Stimulated activated CD4-positive, alpha-beta T cell treated with anti-CD3 and anti-CD28 coated beads, Interleukin-1b, Interleukin-23, amount 100 ng/mL, for 1 hour (primary cell): Measurements from ENCODE around the gene FBXO31.
"Not testable (repeated sequence)": the region's sequence is repeated elsewhere in the genome, so short reads cannot be mapped to it uniquely, and the experiment has no call there.

Experiments
- DNase-seq, 2 donors: peaks; one replicate each; pipeline ENCODE4 v3.0.0-alpha.2; 2020; ENCODE audit warnings: low read depth in 2 of 2

Gene FBXO31

DNA sequence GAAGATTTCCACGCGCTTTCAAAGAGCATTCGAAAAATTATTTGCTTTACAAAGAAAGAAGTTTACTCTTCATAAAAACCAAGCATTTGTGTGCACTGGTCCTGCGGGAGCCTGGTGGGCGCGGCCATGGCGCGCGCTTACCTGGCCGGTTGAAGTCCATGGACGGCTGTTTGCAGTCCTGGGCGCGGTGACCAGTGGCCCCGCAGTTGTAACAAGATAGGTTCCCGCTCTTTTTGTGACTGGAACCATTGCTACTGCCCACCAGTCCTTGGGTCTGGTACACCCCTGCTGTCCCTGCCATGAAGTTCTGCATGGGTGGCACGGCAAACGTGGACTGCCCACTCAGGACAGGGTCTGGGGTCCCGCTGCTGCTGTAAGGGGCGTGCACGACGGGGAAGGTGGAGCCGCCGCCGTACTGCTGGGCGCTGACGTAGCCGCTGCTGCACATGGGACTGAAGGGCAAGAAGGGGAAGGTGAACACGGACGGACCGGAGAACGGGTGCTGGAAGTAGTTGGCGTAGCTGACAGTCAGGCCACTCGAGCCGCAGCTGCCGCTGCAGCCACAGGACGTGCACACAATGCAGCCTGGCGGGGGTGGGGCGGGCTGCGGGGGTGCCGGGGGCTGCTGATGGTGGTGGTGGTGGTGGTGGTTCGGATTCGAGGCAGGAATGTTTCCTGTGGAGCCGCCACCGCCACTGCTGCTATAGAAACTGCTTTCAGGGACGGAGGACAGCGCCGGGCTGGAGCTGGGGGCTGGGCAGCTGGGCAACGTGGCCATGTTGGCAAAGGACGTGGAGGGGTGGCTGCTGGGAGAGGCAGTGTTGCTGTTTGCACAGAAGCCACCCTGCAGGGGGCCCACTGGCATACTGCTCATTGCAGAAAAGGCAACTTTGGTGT, 28.0 kb upstream of the FBXO31 start:
- DNase-seq = no peak

DNA sequence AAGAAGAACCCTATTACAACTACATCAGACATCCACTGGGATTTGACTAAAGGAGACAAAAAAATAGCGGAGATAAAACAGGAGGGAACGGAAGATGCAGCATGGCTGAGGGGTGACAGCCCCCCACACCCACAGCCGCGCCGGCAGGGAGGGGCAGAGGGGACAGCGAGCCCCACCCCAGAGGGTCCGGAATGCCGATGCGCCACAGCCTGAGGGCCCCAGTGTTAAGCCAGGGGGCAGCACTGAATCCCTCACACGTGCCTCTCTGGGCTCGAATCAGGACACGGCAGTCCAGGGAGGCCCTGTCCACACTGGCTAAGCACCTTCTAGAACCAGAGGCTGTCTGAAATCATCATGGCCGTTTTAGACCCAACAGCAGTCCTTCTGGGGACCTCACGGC, 27.4 kb upstream of the FBXO31 start:
- no peak for DNase-seq

DNA sequence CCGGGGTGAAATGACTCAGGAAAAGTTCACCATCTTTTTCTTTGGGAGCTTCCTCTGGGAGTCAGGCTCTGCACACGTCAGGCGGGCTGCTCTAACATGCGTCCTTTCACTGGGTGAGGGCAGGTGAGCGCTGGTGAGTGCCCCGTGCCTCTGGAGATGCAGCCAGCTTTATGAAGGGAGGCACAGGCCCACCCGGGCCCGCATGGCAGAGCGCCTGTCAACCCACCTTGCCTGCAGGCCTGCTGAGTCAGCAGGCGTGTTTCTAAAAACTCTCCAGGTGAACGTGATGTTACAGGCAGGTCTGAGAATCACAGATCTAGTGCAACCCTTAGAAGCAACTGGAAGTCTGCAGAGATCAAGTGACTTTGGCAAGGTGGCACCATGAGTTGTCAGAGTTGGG, 27.0 kb upstream of the FBXO31 start:
- no peak for DNase-seq

DNA sequence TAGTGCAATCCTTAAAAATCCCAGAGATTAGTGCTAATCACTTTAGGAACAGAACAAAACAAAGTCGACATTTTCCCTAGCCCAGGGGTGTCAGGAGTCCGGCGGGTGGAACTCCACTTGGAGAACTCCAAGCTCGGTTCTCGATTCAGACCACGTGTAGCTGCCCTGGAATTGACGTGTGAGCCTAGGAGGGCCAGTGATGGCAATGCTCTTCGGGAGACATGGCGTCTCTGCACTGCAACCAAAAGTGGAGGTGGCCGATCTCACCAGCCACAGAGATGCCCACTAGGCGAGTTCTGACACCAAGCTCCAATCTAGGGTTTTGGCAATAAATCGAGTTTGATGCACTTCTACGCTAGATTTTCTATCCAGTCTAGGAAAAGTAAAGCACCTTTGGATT, 26.2 kb upstream of the FBXO31 start:
- DNase-seq = no peak

DNA sequence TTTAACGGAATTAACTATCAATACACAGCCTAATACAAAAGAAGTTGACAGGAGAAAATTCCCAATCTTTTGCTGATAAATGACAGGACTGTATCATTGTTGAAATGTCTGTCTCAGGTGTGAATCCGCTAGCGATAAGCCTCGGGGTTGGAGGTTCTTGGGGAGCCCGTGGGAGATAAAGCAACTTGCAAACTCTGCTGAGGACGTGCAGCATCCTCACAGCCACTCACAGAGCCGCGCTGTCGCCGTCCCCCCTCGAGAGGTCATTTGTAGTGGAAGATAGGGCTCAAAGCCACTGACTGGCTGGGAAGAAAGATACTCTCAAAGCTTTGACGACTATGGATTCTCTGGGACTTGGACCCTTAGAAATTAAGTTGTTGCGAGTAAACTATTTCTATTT, 25.6 kb upstream of the FBXO31 start:
- no peak for DNase-seq

DNA sequence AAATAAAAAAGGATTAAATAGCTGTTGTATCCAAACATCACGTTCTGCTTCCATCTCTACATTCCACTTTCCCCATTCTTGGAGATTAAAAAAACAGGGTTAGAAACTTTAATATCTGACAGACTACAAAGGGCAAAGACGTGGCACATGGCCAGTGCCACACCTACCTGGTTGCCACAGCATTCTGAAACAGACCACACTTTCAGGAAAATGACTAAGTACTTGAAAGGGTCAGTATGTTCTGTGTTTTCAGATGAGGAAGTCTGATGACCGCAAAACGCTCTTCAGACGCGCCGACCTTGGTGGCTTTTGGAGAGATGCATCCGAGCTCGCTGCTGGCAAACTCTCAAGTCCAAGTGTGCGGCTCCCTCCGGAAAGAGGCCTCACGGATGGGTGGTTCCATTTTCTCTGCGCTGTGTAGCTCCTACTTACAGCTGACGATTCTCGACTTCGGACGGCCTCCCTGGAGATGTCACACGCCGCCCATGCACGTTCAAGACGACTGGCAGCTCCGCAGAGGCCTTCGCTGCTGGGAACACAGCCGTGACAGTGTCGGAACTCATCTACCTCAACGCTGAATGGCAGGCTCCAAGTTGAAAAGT, 24.0 kb upstream of the FBXO31 start:
- no peak for DNase-seq

DNA sequence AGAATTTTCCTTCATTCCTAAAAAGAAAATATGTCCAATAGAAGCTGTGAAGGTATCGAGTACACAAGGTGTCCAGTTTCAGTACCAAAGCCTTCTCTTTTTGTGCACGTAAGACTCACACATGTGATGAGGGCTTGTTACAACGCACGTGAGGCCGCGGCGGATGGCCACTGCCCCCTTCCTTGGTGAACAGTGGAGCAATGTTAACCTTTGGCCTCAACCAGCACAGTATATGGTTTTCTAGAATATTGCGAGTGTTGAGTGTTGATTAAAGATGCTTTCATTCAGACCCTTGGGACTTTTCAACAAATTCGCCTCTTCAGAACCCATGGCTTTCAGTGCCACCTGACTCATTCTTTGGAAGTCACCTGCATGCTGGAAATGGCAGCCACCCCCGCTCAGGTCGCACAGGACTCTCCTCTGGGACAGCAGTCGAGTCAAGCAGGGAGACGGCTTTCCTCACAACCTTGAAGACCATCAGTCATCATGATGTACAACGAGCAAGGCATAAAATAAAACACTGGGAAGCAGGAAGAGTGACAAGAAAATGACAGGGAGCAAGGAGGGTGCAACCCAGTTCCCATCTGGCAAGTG, 23.0 kb upstream of the FBXO31 start:
- DNase-seq = no peak

DNA sequence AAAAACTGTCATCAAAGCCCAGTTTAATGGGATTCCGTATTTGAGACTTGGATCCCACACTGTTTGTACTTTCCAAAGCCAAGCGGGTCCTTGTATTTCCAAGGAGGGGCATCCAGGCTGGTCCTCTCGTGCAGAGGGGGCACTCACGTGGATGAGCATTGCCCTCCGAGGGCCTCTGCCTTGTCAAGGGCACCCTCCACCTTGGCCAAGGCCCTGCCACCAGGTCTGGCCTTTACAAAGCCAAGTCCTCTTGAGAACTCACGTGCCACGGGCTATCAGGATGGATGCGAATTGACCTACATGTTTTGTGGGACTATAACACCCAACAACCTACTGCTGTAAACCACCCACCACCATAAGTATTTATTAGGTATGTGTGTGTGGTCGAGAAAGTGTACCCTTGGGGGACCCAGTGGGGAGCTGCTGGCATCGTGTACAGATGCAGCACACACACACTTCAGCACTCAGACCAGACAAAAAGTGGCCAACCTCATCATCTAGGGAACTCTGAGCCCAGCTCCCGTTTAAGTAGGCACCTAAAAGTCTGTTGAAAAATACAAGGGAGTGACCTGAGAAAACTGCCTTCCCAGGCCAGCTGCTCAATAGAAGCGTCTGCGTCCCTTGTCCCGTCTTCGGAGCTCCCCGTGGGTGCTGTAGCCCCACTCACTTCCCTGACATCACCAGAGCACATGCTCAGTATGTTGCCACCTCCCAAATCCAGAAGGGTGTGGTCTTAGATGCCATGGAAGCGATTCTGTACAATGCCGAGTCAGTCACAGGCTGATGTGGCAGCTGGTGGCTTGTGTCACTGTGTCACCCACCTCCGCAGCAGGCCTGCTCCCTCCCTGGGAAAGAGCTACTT, 21.4 kb upstream of the FBXO31 start:
- DNase-seq = no peak

DNA sequence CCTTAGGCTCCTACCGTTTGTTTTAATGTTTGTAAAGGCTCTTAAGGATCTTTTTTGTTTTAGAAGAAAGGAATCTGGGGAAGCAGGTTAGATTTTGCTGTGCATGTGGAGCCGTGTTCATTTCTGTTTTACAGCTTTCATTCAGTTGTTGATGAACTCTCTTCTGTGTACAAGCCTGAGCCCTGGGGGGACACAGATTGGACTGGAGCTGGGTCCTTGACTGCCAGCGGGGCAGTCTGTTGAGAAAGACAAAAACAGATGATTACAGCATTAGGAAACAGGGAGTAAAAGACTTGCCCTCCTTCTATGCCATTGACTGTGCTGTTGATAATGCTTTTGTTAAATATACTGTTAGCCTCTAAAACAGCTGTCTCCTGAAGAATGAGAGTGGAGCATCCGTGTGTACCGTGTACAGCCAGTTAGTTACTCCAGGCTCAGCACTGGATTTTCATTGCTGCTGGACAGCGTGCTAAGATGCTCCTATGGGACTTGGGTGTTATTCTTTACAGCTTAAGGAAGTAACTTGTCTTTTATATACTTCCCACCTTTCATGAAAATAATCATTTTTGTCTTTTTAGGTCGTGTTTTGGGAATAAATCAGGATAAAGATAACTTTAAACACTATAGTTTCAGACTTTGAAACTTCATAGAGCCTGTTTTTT, 11.7 kb upstream of the FBXO31 start:
- DNase-seq = no peak

DNA sequence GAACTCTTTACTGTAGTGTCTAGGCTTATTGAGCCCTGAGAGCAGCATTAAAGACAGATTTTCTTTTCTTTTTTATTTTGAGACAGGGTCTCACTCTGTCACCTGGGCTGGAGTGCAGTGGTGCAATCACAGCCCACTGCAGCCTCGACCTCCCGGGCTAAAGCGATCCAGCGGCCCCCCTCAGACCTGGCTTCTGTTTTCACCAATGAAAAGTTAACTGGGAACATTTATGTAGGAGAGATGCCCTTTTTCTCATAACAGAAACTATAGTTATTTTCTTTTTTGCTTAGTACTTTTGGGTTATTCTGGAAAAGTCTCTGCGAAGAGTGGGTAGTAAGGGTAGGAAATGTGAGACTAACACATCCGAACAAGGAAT, 10.1 kb upstream of the FBXO31 start:
- no peak for DNase-seq

DNA sequence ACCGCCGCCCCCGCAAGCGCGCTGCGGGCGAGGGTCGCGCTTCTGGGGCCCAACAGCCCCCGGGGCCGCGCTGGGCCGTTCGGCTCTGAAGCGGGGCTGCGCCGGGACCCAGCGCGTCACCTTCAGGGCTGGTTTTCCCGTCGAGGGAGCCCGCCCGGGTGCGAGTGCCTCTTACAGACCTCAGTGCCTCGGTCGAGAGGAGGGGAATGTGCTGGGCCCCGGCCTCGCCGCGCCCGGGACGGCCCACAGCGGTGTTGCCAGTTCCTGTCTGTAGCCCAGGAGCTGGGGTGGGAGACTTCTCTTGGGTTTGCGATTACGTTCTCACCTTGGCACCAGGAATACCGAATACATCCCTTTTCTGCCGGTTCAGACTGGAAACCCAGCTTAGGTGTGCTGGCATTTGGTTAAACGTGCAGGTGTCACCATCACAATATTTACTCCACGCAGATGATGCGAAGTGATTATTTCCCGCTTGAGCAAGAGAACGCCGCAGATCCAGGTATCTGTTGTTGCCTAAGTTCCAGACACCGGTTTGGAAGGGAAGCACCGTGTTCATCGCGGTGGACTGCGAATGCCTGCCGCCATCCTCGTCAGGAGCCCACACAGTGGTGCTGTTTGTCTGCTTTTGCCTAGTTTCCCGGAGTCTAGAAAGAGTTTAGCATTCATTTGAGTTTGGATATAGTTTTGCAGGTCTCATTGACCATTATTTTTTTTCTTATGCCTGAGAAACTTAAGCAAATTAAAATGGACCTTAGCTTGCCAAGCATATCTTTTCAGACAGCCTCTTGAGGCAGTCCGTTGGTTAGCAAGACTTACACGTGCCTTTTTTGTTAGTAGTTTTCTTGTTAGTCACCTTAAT, 9.5 kb upstream of the FBXO31 start:
- DNase-seq = no peak

DNA sequence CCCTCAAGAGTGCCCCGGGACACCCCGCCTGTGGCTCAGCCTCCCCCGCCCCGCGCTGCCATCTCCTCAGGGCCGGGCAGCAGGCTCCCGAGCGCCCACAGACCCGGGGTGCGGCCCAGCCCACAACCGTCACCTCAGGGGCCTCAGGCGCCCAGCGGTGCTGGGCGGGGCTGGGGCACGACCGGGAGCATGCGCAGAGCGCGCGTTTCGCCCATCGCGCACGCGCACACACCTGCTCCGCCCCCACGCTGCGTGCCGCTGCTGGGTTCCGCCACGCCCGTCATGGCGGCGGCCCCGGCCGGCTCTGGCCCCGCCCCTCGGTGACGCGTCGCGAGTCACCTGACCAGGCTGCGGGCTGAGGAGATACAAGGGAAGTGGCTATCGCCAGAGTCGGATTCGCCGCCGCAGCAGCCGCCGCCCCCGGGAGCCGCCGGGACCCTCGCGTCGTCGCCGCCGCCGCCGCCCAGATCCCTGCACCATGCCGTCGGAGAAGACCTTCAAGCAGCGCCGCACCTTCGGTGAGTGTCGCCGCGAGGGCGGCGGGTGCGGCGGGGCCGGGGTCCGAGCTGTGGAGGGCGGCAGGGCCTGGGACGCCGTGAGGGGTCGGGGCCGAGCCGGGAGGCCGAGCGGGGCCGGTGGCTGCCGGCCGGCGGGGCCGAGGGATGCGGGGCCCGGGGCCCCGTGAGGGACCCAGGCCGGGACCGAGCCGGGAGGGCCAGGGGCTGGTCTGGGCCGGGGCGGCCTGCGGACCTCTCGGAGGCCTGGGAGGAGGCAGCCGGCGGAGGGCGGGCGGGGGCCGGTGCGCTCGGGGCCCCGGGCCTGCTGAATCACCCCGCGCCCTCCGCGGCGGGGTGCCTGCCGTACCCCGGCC, 8.6 kb upstream of the FBXO31 start, which contains the start of gene MAP1LC3B:
Gene MAP1LC3B (plus strand): TSS at position 387 of the 871 bp plus-strand sequence. CDS start 92 bp downstream, at position 479.
- peak; percentile 96 to 97 for DNase-seq

DNA sequence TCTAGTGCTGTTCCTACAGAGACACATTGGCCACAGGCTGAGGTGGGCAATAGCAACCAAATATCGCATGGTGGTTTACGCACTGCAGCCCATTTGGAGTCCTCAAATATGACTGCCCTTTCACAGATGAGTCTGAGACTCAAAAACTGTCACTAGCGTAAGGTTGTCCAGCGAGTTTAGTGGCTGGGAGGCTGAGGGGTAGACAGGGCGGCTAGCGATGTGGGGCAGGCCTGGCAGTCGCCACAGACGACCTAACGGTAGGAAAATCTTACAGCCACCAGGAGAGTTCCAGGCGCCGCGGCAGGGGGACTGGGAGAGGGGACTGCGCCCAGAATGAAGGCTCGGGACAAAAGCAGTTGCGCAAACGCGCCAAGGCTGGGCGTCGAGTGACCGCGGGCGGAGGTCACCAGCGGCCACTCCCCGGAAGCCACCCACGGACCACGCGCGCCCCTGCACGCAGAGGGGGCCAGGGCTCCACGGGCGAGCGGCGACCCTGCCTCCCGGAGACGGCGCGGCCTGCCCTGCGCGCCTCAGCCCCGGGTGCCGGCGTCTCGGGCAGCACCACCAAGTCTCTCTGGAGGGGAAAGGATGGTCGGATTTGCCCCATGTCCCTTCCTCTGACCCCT, 7.9 kb upstream of the FBXO31 start:
- no peak for DNase-seq

DNA sequence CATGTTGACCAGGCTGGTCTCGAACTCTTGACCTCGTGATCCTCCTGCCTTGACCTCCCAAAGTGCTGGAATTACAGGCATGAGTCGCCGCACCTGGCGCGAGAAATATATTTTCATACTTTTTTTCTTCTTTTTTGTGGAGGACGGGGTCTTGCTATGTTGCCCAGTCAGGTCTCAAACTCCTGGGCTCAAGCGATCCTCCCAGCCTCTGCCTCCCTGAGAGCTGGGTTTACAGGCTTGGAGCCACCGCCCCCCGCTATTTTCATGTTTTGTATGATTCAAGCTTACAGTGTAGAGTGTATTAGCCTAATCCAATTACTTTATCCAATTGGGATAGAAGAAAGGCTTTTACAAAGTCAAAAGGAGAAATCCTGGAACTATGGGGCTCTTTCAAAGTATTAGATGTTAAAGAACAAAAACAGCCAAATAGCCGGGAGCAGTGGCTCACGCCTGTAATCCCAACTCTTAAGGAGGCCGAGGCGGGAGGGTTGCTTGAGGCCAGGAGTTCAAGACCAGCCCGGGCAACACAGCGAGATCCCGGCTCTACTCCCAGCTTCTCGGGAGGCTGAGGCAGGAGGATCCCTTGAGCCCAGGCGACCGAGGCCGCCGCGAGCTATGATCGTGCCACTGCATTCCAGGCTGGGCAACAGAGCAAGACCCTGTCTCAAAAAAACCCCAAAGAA, 7.2 kb upstream of the FBXO31 start:
- no peak for DNase-seq

DNA sequence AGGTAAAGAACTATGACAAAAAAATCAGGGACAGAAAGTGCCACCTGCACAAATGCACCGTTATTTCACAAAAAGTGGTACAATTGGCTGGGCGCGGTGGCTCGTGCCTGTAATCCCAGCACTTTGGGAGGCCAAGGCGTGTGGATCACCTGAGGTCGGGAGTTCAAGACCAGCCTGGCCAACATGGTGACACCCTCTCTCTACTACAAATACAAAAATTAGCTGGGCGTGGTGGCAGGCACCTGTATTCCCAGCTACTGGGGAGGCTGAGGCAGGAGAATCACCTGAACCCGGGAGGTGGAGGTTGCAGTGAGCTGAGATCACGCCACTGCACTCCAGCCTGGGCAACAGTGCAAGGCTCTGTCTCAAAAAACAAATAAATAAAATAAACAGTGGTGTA, 6.3 kb upstream of the FBXO31 start:
- DNase-seq = not testable (repeated sequence)

DNA sequence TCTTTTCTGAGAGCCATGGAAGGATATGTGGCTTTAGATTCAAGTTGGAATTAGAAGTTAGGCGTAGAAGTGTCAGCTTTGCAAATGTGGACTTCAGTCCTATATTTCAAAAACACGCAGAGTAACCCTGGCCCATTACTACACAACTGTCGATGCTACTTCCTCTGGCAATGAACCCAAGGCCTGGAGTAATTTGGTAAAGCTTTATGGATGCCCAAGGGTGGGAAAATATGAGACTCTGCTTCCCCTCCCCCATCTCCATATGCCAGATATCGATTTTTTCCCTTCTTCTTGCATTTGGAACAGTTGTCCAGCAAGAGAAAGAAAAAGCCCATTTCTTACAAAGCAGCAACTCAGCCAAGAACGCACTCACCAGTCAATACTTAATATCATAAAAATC, 5.7 kb upstream of the FBXO31 start:
- DNase-seq = no peak

DNA sequence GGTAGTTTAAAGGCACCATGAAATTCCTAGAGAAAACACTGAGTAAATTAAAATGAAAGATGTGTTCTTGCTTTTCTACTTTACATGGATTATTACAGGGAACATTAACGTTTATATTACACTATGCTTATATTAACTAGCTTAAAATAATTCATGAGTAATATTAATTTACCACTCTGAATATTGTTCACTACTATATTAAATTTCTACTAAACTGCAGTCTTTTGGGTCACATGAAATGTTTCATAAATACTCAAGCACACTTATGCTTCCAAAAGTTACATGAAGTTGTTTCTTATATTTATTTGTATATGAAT, 5.2 kb upstream of the FBXO31 start:
- no peak for DNase-seq

DNA sequence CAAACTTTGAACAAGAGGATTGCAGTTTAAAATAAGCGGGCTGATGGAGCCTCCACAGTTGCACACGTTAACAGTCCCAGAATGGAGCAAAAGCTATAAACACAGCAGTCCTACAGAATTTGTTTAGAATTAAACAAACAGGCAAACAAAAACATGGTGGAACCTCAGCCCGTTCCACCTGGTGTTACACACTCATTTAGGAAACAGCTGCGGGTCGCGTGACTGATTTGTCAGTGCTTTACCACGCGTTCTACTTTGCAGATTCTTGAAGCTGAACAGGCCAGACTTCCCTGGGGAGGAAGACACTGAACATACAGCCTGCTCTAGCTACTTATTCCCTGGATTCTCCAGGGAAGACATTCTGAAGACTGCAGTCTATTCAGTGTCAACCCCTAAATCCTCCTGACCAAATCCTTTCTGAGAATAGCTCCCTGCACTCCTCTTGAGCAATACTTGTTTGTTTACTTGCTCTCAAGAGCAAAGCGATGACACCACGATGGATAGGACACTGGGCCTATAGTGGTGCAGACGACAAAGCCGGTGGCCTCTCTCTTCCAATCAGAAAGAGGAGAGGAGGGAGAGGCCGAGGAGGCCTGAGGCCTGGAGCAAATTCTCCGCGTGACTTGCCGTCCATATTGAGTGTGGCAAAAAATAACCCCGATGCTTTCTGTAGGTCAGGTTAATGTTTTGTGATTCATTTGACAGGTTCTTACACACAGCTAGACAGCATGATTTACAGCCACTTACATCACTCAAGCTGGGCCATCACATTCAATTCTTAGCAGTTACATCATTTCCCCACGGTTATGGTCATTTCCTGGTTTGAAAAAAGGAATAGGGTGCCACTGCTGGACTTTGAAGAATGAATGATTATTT, 4.6 kb upstream of the FBXO31 start:
- DNase-seq = peak in 1 of 2 donors; percentile 74
